IPS-11a (cell line): ENCODE data around the gene OGDH.
"Not testable (repeated sequence)": the region's sequence is repeated elsewhere in the genome, so short reads cannot be mapped to it uniquely, and the experiment has no call there.

Source experiments
- H3K4me3 ChIP-seq: one replicate; pipeline ENCODE4 v1.5.1; 2013; ENCODE audit warnings: low read depth, low read length, control low read depth

The OGDH gene

DNA sequence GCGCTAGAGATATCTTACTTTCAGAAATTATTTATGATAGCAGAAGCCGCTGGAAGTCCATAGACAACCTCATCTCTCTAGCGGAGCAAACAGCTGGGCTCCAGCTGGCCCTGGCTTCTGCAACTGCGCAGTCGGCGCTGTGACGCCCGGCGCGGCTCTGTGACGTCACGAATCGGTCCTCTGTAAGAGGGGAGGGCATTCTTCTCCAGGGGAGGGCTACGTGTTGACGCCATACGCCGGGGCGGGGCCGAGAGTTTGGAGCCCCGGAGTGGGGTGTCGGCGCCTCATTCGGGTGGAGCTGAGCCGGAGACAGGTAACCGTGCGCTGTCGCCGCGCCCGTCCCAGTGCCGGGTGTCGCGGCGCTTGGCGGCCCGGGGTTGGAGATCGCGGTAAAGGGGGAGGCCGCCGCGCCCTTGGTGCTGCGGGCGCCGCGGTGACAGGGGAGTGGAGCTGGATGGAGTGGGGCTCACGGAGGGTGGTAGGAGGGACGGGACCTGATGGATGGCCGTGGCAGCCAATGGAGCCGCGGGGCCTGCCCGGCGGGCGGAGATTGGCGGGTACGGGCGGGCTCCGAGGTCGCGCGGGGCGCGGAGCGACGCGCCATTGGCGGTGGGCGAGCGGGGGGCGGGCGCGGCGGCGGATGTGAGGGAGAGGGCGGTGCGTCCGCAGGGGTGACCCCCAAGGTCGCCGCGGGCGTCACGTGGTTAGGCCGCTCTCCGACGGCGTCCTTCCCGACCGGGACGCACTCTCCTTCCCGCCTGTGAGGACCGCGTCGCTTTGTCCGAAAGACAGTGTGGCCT lies at the start of gene OGDH:
TSS of gene OGDH (plus strand) at position 287 of the 800 bp plus-strand sequence. CDS start 17,717 bp downstream, outside the sequence.
- peak within 1 kb of the TSS; percentile 72 for H3K4me3 ChIP-seq

- H3K4me3 ChIP-seq, result no peak overlapping the region
These were observed 48.9 kb upstream of the OGDH start for GRCh38 chr7:44557485-44557884.

DNA sequence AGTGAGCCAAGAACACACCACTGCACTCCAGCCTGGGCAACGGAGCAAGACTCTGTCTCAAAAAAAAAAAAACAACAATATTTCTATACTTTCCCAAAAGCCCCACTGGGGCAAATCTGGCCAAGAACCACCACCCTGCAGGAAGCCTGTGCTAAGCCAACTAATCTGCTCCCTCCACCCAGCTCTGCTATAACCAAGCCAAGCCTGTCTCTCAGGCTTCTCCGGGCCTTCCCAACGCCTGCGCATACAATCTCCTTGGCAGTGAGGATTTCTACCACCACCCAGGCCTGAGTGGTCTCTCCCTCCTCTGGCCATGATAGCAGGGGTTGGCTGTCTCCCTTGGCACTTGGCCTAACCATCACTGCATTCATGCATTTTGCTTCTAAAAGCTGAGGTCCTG lies 46.9 kb upstream of the OGDH start:
- no peak overlapping the region for H3K4me3 ChIP-seq

DNA sequence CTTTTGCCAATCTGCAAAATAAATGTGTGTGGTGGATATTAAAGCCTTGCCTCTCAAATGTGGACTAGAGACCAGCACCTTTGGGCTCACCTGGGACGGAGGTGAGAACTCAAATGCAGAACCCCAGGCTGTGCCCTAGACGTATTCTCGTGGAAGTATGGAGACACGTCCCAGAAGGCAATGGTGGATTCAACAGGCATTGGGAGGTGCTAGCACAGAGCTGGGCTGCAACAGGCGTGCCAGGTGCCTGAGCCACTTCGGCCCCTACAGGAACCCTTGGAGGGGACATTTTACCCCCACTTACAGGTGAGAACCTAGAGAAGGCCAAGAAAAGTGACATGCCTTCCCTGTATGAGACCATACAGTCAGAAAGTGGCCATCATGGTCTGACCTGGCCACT lies 44.9 kb upstream of the OGDH start:
- no peak overlapping the region for H3K4me3 ChIP-seq

- no peak overlapping the region for H3K4me3 ChIP-seq
These were observed 44.3 kb upstream of the OGDH start for GRCh38 chr7:44561962-44562621.

DNA sequence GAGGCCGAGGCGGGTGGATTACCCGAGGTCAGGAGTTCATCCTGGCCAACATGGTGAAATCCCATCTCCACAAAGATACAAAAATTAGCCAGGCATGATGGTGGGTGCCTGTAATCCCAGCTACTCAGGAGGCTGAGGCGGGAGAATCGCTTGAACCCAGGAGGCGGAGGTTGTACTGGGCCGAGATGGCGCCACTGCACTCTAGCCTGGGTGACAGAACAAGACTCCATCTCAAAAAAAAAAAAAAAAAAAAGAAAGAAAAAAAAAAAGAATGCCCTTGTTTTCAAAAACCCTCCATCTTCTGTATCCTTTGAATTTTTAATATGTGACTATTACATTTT lies 43.8 kb upstream of the OGDH start:
- not testable (repeated sequence) for H3K4me3 ChIP-seq

- no peak overlapping the region for H3K4me3 ChIP-seq
These were observed 43.2 kb upstream of the OGDH start for GRCh38 chr7:44563171-44563679.

GRCh38 chr7:44564606-44565005 lies 41.8 kb upstream of the OGDH start:
- H3K4me3 ChIP-seq, result no peak overlapping the region

GRCh38 chr7:44565097-44565794 lies 41.2 kb upstream of the OGDH start:
- H3K4me3 ChIP-seq, result no peak overlapping the region

DNA sequence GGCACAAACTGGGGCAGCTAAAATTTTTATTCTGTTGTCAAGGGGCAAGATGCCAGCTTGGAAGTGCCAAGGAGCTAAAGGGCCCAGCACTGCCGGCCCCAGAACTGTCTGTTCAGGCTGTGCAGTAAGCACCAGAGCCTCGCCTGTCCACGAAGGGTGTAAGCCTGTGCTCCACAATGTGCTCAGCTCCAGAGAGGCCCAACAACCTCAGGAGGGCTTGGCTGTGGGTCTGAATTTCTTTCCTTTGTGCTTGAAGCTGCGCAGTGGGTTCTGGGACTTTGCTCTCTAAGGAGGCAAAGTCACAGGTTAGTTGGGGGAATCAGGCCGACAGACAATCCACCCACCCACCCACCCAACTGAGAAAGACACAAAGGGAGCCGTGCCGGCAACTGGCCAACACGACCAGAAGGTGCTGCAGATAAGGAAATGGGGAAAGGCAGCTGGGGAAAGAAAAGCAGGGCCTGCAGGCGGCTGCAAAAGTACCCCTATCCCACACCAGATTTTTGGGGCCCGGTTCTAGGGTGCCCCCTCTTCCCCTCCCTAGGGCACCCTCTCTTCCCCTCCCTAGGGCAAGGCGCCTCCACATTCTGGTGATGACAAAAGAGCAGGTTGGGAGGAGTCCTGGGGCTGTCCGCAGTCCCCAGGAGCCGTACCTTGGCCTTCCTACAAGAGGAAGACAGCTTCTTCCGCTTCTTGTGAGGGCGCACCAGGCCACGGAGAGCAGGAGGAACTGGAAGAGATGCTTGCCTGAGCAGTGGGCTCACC lies 40.5 kb upstream of the OGDH start:
- no peak overlapping the region for H3K4me3 ChIP-seq

GRCh38 chr7:44566680-44567079 lies 39.7 kb upstream of the OGDH start:
- no peak overlapping the region for H3K4me3 ChIP-seq

- H3K4me3 ChIP-seq, result no peak overlapping the region
These were observed 38.5 kb upstream of the OGDH start for GRCh38 chr7:44567884-44568283.

GRCh38 chr7:44568771-44569560 lies 37.5 kb upstream of the OGDH start:
- no peak overlapping the region for H3K4me3 ChIP-seq

GRCh38 chr7:44569959-44570358 lies 36.5 kb upstream of the OGDH start:
- H3K4me3 ChIP-seq, result no peak overlapping the region

GRCh38 chr7:44572771-44573170 lies 33.7 kb upstream of the OGDH start:
- peak overlapping the region; percentile 98 for H3K4me3 ChIP-seq

DNA sequence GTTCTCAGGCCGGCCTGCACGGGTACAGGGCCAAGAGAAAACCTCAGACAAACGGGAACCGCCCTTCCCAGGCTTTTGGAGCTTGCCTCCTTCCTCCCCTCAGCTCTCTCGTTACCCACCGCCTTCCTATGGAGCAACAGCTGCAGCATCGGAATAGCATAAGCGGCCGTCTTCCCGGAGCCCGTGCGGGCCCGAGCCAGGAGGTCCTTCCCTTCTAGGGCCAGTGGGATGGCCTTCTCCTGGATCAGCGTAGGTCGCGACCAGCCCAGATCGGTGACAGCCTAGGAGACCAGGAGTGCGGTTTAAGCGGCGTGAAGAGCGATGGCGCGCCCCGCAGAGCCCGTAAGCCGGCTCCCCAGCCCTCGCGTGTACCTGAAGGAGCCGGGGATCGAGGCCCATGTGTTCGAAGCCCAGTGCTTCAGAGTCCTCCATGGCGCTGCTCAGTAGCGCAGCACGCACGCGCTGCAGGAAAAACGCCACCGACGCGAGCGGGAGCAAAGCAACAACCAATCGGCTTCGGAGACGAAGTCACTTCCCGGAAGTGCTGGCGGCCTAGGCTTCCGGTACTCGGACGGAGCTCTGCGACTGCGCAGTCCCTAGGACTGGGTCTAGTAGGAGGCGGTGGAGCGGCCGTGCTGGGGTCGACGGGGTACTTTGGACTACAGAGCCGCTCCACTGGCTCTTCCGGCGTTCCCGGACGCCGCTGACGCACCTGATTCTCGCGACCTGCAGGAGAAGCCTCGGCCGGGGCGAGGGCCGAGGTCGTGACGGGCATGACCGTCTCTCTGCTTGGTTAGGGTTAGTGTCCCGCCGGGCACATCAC lies 32.8 kb upstream of the OGDH start, which contains the start of gene DDX56:
TSS of gene DDX56 (minus strand) at position 445 of the 823 bp plus-strand sequence. CDS start at position 432, 13 bp downstream.
- peak within 1 kb of the TSS; percentile 98 for H3K4me3 ChIP-seq

DNA sequence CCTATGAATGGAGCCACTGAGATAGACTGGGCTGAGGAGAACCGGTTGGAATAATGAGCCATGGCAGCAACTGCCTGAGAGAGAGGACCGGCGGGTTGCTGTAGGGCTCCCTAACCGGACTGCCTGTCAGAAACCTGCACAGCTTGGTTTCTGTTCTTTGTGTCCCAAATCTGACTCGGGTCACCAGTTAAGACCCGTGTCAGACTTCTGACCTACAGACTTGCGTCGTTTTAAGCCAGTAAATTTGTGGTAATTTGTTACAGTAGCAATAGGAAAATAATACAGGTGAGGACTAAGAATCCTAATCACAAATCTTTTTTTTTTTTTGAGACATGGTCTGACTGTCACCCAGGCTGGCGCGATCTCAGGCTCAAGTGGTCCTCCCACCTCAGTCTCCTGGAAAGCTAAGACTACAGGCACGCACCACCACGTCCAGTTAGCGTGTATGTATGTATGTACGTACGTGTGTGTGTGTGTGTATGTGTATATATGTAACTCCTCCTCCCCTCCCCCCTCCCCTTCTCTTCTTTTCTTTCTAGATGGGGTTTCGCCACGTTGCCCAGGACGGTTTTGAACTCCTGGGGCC lies 32.0 kb upstream of the OGDH start:
- H3K4me3 ChIP-seq, result peak overlapping the region; percentile 98

DNA sequence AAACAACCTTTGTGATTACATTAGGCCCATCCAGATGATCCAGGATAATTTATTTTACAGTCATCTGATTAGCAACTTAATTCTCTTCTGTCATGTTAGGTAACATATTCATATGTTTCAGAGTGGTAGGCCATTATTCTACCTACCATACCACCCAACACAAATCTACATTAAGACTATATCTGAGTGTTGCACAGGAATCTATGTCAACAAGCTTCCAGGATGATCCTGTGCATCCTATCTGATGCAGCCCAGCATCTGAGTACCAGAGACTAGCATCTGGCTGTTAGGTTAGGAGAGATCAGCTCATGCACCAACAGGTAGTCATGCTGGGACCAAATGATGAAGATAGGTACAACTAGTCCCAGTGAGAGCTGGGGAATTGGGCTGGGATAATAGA lies 31.4 kb upstream of the OGDH start:
- H3K4me3 ChIP-seq, result no peak overlapping the region

GRCh38 chr7:44576228-44576627 lies 30.2 kb upstream of the OGDH start:
- no peak overlapping the region for H3K4me3 ChIP-seq
